GM21576 (cell line): ENCODE results near the gene PTPRN2.
"Not testable (repeated sequence)": the region's sequence is repeated elsewhere in the genome, so short reads cannot be mapped to it uniquely, and the experiment has no call there.

Experiments
- ATAC-seq: cut with Tn5 transposase; IDR thresholded peaks from one replicate; pipeline ENCODE4 v1.9.1; 2021; ENCODE audit warnings: mild to moderate bottlenecking, moderate library complexity; ENCODE audit not compliant: unreplicated experiment

PTPRN2 gene

GRCh38 chr7:158587162-158588084 is at the start of gene PTPRN2:
TSS of gene PTPRN2 (minus strand) at chr7:158587823.
- no peak for ATAC-seq

- peak; percentile 86 for ATAC-seq
Observed at GRCh38 chr7:158633055-158633956, 45.7 kb upstream of the PTPRN2 start.

GRCh38 chr7:158631574-158632195 is 44.1 kb upstream of the PTPRN2 start:
- ATAC-seq, result no peak

- not testable (repeated sequence) for ATAC-seq
Observed at GRCh38 chr7:158626289-158626688, 38.7 kb upstream of the PTPRN2 start.

GRCh38 chr7:158623241-158623640 is 35.6 kb upstream of the PTPRN2 start:
- ATAC-seq, result no peak

- no peak for ATAC-seq
Observed at GRCh38 chr7:158620839-158621441, 33.3 kb upstream of the PTPRN2 start.

GRCh38 chr7:158620418-158620817 is 32.8 kb upstream of the PTPRN2 start:
- no peak for ATAC-seq

GRCh38 chr7:158618745-158619140 is 31.1 kb upstream of the PTPRN2 start:
- no peak for ATAC-seq

GRCh38 chr7:158617737-158618128 is 30.1 kb upstream of the PTPRN2 start:
- ATAC-seq, result no peak

- ATAC-seq, result no peak
Observed at GRCh38 chr7:158616050-158616449, 28.4 kb upstream of the PTPRN2 start.

- no peak for ATAC-seq
Observed at GRCh38 chr7:158614700-158615099, 27.1 kb upstream of the PTPRN2 start.

GRCh38 chr7:158613481-158613880 is 25.9 kb upstream of the PTPRN2 start:
- peak; percentile 86 for ATAC-seq

- no peak for ATAC-seq
Observed at GRCh38 chr7:158612546-158612945, 24.9 kb upstream of the PTPRN2 start.

GRCh38 chr7:158611541-158611940 is 23.9 kb upstream of the PTPRN2 start:
- no peak for ATAC-seq

GRCh38 chr7:158609313-158609974 is 21.8 kb upstream of the PTPRN2 start:
- ATAC-seq, result no peak

GRCh38 chr7:158607563-158607962 is 19.9 kb upstream of the PTPRN2 start:
- ATAC-seq, result no peak

GRCh38 chr7:158606671-158607424 is 19.2 kb upstream of the PTPRN2 start:
- ATAC-seq, result no peak

- no peak for ATAC-seq
Observed at GRCh38 chr7:158606129-158606528, 18.5 kb upstream of the PTPRN2 start.
